ENCODE data around the gene SH3BP5L. TPM values are rescaled to one million over a fixed set of nuclear protein-coding genes. Genes with fewer than 3 reads are reported as not detected.

Gene SH3BP5L
- total and polyA plus RNA-seq, 2 of the 8 experiments (the other 6 are each of a cell fraction or from before 2014, with no cell fraction given): 20.2 to 28.4 TPM

- no peak for TF ChIP-seq SP2 (IDR thresholded peaks at IDR 0.05; ENCODE audit: low read length)
- TF ChIP-seq RXRA (IDR thresholded peaks at IDR 0.05; ENCODE audit: insufficient read depth, low read depth, low read length): no peak
- no peak for TF ChIP-seq BACH1 (IDR thresholded peaks at IDR 0.05; ENCODE audit: low read length)
- no peak for TF ChIP-seq JUN (IDR thresholded peaks at IDR 0.05; ENCODE audit: low read depth, low read length)
- TF ChIP-seq GTF2F1 (IDR thresholded peaks at IDR 0.05; ENCODE audit: borderline replicate concordance, low read depth, low read length): no peak
- no peak for TF ChIP-seq SIRT6 (IDR thresholded peaks at IDR 0.05; ENCODE audit: low read length)
- TF ChIP-seq KDM1A (IDR thresholded peaks at IDR 0.05; ENCODE audit: borderline replicate concordance, low read length): no peak
Observed at GRCh38 chr1:248834343-248834940, 8.7 kb upstream of the SH3BP5L start (continued).

All from H1 (cell line).